Left hindlimb (tissue), 1 donor: Measurements from ENCODE around the gene CLMN.
"Not testable (repeated sequence)": the region's sequence is repeated elsewhere in the genome, so short reads cannot be mapped to it uniquely, and the experiment has no call there.

ENCODE experiments used
- DNase-seq: peaks from one replicate; pipeline ENCODE4 v3.0.0-alpha.2; 2018

CLMN gene

DNA sequence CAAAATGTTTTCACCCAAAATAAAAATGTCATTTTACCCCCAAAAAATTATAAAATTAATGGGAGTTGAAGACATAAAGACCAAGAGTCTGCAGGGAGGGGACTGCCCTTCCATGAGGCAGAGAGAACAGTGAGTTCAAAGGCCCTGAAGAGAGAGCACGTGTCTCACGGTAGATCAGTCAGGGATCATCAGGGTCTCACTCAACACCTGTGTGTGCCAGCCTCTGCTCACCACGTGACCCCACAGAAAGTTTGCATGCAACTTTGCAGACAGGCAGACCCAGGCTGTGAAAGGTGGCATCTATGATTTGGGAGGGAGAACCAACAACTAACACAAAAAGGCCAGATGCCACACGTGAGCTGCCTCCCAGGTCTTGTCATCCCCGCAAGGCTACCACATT is 33.1 kb downstream of the CLMN start:
- no peak for DNase-seq

DNA sequence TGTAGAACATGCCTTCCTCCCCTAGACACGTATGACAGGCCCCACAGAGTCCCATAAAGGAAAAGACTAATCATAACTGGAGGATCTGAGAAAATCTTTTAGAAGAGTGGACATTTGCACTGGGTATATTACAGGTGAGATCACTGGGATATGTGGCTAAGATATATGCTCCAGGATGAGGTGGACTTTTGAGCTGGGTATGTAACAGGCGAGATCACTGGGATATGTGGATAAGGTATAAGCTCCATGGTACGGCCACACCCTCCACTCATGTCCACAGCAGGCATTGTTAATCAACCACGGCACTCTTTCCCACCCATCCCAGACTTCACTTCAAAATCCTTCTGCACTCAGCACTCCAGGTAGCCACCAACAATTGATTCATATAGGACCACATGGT is 34.1 kb downstream of the CLMN start:
- no peak for DNase-seq

DNA sequence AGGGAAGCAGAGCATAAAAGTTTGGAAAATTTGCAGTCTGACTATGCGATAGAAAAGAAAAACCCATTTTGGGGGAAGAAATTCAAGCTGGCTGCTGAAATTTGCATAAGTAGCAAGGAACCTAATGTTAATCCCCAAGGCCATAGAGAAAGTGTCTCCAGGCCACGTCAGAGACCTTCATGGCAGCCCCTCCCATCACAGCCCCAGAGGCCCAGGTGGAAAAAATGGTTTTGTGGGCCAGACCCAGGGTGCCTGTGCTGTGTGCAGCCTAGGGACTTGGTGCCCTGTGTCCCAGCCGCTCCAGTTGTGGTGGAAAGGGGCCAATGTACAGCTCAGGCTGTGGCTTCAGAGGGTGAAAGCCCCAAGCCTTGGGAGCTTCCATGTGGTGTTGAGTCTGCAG is 35.9 kb downstream of the CLMN start:
- not testable (repeated sequence) for DNase-seq

DNA sequence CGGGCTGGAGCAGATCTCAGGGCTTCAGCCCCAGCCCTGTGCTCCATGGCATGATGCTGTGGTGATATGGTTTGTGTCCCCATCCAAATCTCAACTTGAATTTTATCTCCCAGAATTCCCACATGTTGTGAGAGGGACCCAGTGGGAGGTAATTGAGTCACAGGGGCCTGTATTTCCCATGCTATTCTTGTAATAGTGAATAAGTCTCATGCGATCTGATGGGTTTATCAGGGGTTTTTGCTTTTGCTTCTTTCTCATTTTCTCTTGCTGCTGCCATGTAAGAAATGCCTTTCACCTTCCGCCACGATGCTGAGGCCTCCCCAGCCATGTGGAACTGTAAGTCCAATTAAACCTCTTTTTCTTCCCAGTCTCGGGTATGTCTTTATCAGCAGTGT is 36.7 kb downstream of the CLMN start:
- DNase-seq = not testable (repeated sequence)

DNA sequence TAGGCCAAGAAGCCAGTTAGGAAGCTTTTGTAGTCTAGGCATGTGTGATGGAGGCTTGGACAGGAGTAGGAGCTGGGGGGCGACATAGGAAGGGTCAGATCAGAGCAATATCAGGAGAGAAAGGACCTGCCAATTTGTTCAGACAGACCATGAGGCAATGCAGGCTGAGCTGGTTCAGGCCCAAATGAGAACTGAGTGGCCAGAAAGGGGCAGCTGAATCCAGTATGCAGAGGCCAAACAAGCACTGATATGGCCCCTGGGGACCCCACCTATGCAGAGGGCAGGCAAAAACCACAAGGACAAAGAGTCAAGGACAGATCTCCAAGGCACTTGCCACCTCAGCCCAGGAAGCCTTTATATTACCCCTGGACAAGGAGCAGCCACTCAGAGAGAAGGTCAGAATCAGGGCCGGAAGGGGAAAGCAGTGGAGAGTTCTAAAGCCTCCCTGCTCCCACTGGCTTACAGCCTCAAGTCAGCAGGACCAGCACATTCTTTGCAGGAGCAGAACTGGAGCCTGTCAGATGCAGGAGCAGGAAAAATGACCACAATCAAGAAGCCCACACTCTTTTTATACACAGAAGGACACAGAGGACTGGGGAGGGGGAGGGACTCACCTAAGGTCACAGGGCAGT is 37.2 kb downstream of the CLMN start:
- no peak for DNase-seq

- no peak for DNase-seq
These were observed 38.0 kb downstream of the CLMN start for GRCh38 chr14:95281560-95282176.

DNA sequence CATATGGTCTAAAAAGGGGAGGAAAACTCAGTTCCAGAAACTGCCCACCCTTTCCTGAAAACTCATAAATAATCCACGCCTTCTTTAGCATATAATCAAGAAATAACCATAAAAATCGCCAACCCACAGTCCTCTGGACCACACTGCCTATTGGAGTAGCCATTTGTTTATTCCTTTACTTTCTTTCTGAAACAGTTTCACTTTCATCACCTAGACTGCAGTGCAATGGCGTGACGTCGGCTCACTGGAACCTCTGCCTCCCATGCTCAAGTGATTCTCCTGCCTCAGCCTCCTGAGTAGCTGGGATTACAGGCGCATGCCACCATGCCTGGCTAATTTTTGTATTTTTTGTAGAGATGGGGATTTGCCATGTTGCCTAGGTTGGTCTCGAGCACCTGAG is 44.2 kb downstream of the CLMN start:
- DNase-seq = no peak

- no peak for DNase-seq
These were observed 44.8 kb downstream of the CLMN start for GRCh38 chr14:95274874-95275273.

GRCh38 chr14:95274279-95274678 is 45.4 kb downstream of the CLMN start:
- DNase-seq = no peak

DNA sequence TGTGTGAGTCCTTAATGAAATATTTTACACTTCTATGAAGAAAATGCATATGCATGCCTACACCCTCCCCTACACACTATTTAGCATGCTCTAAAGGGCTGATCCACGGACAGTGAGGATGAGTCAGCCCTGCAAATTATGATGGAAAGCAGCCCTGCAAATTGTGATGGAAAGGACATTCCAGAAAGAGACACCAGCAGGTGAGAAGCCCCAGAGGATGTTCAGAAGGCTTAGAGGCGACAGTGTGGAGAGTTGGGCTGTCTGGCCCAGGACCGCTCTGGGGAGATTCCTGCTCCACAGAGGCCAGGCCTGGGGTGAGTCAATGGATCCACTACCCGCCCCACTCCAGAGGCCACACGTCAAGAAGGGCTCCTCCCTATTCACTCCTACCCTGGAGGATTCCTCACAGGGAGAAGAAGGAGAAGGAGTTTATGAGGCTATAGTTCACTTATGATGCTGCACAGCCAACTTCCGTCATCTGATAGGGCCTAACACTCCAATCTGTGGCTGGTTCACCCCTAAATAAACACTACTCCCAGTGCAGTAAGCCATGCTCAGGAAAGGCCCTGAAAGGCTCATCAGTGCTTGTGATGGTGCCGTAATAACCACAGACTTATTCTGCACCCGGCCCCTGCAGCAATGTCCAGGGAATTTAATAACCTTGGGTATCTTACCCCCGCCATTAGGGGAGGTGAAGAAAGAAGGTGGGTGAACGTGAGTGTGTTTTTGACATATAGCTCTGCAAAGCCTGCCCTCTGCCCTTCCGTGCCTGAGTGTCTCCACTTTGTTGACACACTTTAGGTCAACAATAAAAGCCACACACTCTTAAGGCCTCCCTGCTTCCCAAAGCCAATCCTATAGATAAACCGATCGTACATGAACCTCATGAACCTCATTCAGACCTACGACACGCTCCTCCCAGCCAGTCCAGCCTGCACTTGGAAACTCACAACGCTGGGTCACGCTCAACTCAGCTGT is 46.4 kb downstream of the CLMN start:
- no peak for DNase-seq

DNA sequence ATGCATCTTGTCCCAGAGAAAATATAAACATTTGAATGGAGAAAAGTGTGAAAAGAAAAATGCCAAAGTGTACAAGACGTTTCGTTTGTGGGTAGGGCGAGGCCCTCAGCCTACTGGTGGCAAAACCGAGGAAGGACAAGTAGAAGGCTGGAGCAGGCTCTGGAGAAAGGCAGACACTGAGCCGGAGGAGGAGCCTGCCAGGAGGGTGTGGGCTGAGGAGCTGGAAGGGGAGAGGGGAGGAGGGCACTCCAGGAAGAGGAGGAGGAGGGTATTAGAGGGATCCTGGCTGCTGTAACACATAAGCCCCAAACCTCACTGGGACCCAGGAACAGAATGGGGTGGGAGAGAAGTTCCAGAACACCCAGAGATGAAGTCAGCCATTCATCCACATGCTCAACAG is 47.7 kb downstream of the CLMN start:
- DNase-seq = no peak

DNA sequence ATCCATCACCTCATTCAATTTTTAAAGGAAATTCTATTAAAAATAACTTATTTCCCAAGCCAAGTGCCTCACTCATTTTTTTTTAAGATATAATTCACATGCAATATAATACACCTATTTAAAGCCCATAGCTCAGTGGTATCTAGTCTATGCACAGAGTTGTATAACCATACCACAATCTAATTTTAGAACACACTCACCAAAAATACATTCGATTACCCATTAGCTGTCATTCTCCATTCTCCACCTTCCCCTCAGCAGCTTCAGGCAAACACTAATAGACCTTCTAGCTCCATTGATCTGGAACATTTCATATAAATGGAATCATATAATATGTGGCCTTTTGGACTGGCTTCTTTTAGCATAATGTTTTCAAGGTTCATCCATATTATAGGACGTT is 49.5 kb downstream of the CLMN start:
- no peak for DNase-seq

DNA sequence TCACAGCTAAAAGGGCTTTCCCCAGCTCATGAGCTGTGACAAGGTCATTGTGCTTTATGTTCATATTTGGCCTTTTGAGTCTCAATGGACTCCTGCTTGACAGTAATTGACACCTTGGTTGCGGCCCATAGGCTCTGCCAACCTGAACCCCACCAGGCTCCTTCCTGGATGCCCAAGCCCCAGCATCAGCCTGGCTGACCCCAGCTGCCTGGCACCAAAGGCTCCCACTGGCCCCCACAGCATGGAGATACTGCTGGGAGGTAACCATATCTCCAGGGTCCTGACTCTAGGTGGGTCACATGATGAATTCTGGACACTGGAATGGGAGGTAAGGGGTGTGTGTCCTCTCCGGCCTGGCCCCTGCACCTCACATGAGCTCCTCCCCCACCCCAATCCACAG is 50.2 kb downstream of the CLMN start:
- DNase-seq = no peak

DNA sequence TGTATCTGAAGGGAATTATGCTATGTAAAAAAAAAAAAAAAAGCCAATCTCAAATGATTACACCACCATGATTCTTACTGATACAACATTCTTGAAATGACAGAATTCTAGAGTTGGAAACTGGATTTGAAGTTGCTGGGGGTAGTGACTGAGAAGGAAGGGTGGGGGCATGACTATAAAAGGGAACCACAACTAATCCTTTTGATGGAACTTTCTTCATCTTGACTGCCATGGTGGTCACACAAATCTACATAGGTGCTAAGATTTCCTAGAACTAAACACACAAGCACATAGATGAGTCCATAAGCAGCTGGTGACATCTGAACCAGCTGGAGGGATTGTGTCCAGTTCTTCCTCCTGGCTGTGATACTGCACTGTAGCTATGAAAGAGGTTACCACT is 51.4 kb downstream of the CLMN start:
- no peak for DNase-seq

DNA sequence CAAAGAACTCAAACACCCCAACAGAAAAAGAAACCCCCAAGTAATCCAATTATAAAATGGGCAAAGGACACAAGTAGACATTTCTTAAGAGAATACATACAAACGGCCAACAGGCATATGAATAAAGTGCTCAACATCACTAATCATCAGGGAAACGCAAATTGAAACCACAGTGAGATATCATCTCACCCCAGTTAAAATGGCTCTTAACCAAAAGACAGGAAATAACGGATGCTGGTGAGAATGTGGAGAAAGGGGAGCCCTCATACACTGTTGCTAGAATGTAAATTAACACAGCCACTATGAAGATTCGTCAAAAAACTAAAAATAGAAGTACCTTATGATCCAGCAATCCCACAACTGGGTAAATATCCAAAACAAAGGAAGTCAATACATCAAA is 52.4 kb downstream of the CLMN start:
- no peak for DNase-seq

DNA sequence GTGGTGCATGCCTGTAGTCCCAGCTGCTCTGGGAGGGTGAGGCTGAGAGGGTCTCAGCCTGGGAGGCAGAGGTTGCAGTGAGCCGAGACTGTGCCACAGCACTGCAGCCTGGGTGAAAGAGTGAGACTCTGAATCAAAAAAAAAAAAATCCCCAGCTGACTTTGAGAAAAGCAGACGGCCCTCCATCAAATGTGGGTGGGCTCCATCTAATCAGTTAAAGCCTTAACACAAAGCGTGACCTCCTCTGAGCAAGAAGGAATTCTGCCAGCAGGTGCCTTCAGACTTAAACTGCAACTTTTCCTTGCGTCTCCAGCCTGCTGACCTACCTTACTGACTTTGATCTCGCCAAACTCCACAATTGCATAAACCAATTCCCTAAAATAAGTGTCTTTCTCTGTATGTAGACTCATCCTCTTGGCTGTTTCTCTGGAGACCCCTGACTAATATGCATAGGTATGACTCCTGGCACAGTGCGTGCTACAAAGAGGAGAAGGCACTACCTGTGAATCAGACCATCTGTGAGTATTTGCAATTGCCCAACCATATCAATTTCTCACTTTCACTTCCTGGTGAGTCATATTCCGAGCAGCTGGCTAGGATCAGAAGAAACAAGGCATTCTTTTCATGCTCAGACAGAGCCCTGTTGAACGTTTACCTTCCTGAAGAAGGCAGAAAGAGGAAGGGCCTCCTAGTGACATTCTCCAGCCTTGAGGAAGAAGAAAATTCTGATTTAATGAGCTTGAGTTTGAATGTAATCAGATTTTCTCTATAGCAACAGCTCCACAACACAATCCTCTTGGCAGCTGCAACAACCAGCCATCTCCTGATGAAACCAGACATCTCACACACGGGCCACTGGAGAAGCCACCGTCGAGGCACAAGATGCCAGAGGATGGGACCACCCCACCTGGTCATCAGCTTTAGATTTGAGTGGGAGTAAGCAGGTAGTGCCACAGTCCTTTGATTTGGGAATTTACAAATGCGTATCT is 54.3 kb downstream of the CLMN start:
- no peak for DNase-seq

- no peak for DNase-seq
These were observed 55.3 kb downstream of the CLMN start for GRCh38 chr14:95264271-95264973.

DNA sequence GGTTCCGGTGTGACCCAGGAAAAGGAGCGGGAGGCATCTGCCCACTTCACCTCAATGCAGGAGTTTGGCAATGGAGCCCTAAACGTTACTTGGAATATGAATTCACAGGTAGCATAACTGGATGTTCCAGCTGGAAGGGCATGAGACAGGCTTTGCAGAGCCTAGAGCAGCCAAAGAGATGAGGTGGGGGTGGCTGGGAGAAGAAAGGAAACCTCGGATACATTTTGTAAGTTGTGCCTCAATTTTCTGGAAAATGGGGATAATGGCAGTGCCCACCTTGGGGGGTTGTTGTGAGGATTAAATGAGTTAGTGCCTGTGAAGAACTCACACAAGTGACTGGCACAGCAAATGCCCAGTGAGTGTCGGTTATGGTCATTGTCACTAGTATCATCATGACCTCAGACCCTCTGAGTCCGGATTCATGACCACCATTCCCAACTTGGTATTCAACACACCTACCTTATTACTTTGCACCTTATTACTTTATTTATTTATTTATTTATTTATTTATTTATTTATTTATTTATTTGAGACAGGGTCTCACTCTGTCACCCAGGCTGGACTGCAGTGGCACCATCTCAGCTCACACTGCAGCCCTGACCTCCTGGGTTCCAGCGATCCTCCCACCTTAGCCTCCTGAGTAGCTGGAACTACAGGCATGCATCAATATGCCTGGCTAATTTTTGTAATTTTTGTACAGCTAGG is 56.0 kb downstream of the CLMN start:
- DNase-seq = no peak

- no peak for DNase-seq
These were observed 57.2 kb downstream of the CLMN start for GRCh38 chr14:95262511-95262891.

DNA sequence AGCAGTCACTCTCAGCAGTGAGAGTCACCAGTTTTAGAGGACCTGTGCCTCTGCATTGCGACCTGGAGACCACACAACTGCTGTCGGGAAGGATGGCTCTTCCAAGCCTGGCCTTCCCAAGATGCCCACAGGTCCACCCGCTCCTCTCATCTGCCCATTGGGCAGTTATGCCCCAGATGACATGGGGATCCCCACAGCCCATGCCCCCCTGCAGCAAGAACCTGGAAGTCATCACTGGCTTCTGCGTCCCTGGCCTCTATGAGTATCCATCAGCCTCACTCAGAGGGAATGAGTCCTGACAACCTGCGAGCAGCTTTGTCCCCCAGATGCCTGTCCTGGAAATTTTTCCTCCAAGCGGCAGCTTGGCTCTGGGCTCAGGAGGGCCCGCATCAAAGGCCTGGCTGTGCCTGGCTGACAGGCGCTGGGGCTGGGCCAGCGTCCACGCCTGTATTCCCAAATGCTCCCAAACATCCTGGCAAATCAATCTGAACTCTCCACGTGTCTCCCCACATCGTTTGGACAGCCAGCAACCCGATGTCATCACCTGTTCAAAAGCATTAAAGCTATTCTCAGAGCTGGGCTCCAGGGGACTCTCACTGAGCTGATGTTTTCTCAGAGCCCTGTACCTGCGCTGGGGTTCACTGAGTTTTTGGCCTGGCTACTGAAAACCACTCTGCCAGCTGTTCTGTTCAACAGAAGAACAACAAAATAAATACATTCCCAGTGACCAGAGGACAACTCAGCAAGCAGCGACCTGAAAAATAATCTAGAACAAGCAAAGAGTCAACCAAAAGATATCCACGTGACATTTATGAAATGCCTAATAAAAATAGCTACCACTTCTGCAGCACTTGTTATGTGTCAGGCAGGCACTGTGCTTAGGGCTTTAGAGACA is 57.8 kb downstream of the CLMN start:
- no peak for DNase-seq
